GM18505 (cell line): ENCODE results near the gene GFPT1.

Experiments used
- ATAC-seq: cut with Tn5 transposase; IDR thresholded peaks from one replicate; pipeline ENCODE4 v1.9.1; 2021; ENCODE audit not compliant: unreplicated experiment
- POLR2A ChIP-seq: IDR thresholded peaks from 4 replicates; pipeline ENCODE4 v1.6.1; 2011; ENCODE audit warnings: borderline replicate concordance; ENCODE audit not compliant: insufficient read depth, insufficient read length; ENCODE audit errors: extremely low read depth

GFPT1 gene

GRCh38 chr2:69298261-69298660 lies 88.8 kb downstream of the GFPT1 start:
- TF ChIP-seq POLR2A, result no peak
- ATAC-seq, result no peak

- TF ChIP-seq POLR2A, result no peak
- no peak for ATAC-seq
These were observed 89.8 kb downstream of the GFPT1 start for GRCh38 chr2:69297216-69297615.

GRCh38 chr2:69296421-69296820 lies 90.6 kb downstream of the GFPT1 start:
- no peak for TF ChIP-seq POLR2A
- ATAC-seq, result no peak

- TF ChIP-seq POLR2A, result no peak
- ATAC-seq, result no peak
These were observed 94.8 kb downstream of the GFPT1 start for GRCh38 chr2:69292256-69292655.

GRCh38 chr2:69291721-69292120 lies 95.3 kb downstream of the GFPT1 start:
- no peak for TF ChIP-seq POLR2A
- no peak for ATAC-seq

GRCh38 chr2:69291004-69291650 lies 95.9 kb downstream of the GFPT1 start:
- TF ChIP-seq POLR2A, result no peak

GRCh38 chr2:69288429-69288828 lies 98.6 kb downstream of the GFPT1 start:
- no peak for TF ChIP-seq POLR2A
- no peak for ATAC-seq

More at GRCh38 chr2:69291004-69291650, 95.9 kb downstream of the GFPT1 start:
- no peak for ATAC-seq

- ATAC-seq, result no peak
- TF ChIP-seq POLR2A, result no peak
These were observed 99.5 kb downstream of the GFPT1 start for GRCh38 chr2:69287544-69287943.

GRCh38 chr2:69285379-69285894 lies 101.6 kb downstream of the GFPT1 start:
- TF ChIP-seq POLR2A, result no peak
- ATAC-seq, result no peak

- ATAC-seq, result no peak
- no peak for TF ChIP-seq POLR2A
These were observed 106.1 kb downstream of the GFPT1 start for GRCh38 chr2:69280796-69281412.

- no peak for ATAC-seq
- TF ChIP-seq POLR2A, result no peak
These were observed 106.9 kb downstream of the GFPT1 start for GRCh38 chr2:69279931-69280681.

- no peak for ATAC-seq
- TF ChIP-seq POLR2A, result no peak
These were observed 107.8 kb downstream of the GFPT1 start for GRCh38 chr2:69279211-69279610.

- no peak for ATAC-seq
- no peak for TF ChIP-seq POLR2A
These were observed 108.7 kb downstream of the GFPT1 start for GRCh38 chr2:69278366-69278765.

GRCh38 chr2:69275490-69275889 lies 111.5 kb downstream of the GFPT1 start:
- ATAC-seq, result no peak
- TF ChIP-seq POLR2A, result no peak

GRCh38 chr2:69272803-69273471 lies 114.1 kb downstream of the GFPT1 start:
- TF ChIP-seq POLR2A, result no peak
- ATAC-seq, result no peak
